Chondrocyte (in vitro differentiated cells): ENCODE results near the gene ADAM8. TPM values are rescaled to one million over a fixed set of nuclear protein-coding genes. Genes with fewer than 3 reads are reported as not detected.

Source experiments
- DNase-seq: peaks from one replicate; pipeline ENCODE4 v3.0.0; 2021; ENCODE audit warnings: mixed read lengths, low spot score
- H3K27ac Mint-ChIP-seq: one replicate; pipeline ENCODE4 v1.8.0; 2021; ENCODE audit warnings: mild to moderate bottlenecking, moderate library complexity, mixed read lengths; ENCODE audit not compliant: unreplicated experiment
- H3K27me3 Mint-ChIP-seq: 2 replicates; pipeline ENCODE4 v1.8.0; 2021; ENCODE audit warnings: low read depth, mixed read lengths
- H3K36me3 Mint-ChIP-seq: 2 replicates; pipeline ENCODE4 v1.8.0; 2021; ENCODE audit warnings: low read depth, mixed read lengths
- H3K4me1 Mint-ChIP-seq: 2 replicates; pipeline ENCODE4 v1.8.0; 2021; ENCODE audit warnings: low read depth, mild to moderate bottlenecking, mixed read lengths
- H3K4me3 Mint-ChIP-seq: one replicate; pipeline ENCODE4 v1.8.0; 2021; ENCODE audit warnings: mild to moderate bottlenecking, moderate library complexity, mixed read lengths; ENCODE audit not compliant: unreplicated experiment
- H3K9me3 Mint-ChIP-seq: 2 replicates; pipeline ENCODE4 v1.8.0; 2021; ENCODE audit warnings: low read depth, mixed read lengths
- total RNA-seq: library from RNA; stranded (reverse); gene quantifications from 3 replicates; pipeline ENCODE4 v1.2.1, GENCODE V29; 2021
- TF ChIP-seq, protein P1 (sequence below): fragments of 200-600 bp; sonication (generic); IDR thresholded peaks from 2 replicates; pipeline ENCODE4 v1.5.0; 2021; ENCODE audit warnings: antibody characterized with exemption, mild to moderate bottlenecking, moderate library complexity

Gene ADAM8
- total RNA-seq, 1 donor from 2014 or later, result 1.3 TPM

DNA sequence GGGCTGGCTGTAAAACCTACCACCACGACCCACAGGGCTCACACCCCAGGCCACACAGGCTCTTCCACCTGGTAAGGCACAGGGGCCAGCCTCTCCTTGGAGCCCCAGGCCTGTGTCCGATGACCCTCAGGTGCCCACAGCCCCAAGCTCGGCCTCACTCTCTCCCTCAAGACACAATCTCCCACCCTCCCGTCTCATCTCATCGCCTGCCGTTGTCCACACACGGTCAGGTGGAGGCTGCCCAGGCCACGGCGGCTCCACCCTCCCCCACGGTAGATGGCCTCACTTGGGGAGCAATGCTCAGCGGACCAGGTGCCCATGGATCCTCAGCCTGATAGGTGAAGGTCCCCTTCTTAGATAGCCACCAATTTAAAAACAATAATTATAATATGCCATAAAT lies 55.3 kb downstream of the ADAM8 start:
- TF ChIP-seq, protein P1, sequence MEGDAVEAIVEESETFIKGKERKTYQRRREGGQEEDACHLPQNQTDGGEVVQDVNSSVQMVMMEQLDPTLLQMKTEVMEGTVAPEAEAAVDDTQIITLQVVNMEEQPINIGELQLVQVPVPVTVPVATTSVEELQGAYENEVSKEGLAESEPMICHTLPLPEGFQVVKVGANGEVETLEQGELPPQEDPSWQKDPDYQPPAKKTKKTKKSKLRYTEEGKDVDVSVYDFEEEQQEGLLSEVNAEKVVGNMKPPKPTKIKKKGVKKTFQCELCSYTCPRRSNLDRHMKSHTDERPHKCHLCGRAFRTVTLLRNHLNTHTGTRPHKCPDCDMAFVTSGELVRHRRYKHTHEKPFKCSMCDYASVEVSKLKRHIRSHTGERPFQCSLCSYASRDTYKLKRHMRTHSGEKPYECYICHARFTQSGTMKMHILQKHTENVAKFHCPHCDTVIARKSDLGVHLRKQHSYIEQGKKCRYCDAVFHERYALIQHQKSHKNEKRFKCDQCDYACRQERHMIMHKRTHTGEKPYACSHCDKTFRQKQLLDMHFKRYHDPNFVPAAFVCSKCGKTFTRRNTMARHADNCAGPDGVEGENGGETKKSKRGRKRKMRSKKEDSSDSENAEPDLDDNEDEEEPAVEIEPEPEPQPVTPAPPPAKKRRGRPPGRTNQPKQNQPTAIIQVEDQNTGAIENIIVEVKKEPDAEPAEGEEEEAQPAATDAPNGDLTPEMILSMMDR, result no peak
- no peaks in the 10 kb centered on the region for H3K36me3 Mint-ChIP-seq
- no peak for DNase-seq
- no peak overlapping the region for H3K4me3 Mint-ChIP-seq
- peaks cover 9% of the 10 kb centered on the region for H3K4me1 Mint-ChIP-seq
- H3K27ac Mint-ChIP-seq, result no peak overlapping the region
- peaks cover 41% of the 10 kb centered on the region for H3K27me3 Mint-ChIP-seq
- H3K9me3 Mint-ChIP-seq, result no peaks in the 10 kb centered on the region

DNA sequence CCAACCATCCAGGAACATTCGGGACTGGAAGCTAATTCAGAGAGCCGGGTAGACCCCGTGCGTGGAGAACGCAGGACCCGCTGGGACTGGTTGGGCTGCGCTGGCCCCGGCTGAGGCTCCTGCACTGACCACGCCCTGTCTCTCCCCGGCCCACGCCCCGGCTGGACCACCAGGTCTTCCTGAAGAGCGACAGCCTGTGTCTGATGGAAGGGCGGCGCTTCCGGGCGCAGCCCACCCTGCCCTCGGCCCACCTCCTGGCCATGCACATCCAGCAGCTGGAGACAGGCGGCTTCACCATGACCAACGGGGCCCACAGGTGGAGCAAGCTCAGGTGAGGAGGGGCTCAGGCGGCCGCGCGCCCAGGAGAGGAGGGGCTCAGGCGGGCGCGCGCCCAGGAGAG lies 56.9 kb downstream of the ADAM8 start:
- H3K27ac Mint-ChIP-seq, result no peak overlapping the region
- H3K27me3 Mint-ChIP-seq, result peaks cover 41% of the 10 kb centered on the region
- DNase-seq, result no peak
- no peaks in the 10 kb centered on the region for H3K9me3 Mint-ChIP-seq
- no peaks in the 10 kb centered on the region for H3K4me1 Mint-ChIP-seq
- no peaks in the 10 kb centered on the region for H3K36me3 Mint-ChIP-seq
- TF ChIP-seq, protein P1, result no peak
- H3K4me3 Mint-ChIP-seq, result no peak overlapping the region

DNA sequence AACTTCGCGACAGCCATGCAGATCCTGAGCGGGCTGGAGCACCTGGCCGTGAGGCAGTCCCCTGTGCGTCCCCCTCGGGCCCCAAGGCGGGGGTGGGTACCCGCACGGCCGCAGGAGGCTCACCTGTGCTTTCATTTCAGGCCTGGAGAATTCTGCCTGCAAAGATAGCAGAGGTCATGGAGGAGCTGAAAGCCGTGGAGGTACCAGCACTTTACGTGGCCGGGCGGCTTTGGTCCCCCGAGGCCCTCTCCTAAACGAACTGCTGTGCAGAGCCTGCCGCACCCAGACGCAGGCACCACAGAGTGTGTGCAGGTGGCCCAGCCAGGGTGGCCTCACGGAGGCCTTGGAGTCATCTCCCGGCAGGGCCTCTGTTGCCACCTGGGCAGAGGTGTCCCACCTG lies 57.8 kb downstream of the ADAM8 start:
- TF ChIP-seq, protein P1, result no peak
- Mint-ChIP-seq H3K36me3 (no peaks in the 10 kb centered on the region), H3K9me3 (no peaks in the 10 kb centered on the region), H3K4me1 (no peaks in the 10 kb centered on the region), H3K4me3 (no peak overlapping the region), H3K27ac (no peak overlapping the region), H3K27me3 (peaks cover 34% of the 10 kb centered on the region)
- DNase-seq, result no peak

DNA sequence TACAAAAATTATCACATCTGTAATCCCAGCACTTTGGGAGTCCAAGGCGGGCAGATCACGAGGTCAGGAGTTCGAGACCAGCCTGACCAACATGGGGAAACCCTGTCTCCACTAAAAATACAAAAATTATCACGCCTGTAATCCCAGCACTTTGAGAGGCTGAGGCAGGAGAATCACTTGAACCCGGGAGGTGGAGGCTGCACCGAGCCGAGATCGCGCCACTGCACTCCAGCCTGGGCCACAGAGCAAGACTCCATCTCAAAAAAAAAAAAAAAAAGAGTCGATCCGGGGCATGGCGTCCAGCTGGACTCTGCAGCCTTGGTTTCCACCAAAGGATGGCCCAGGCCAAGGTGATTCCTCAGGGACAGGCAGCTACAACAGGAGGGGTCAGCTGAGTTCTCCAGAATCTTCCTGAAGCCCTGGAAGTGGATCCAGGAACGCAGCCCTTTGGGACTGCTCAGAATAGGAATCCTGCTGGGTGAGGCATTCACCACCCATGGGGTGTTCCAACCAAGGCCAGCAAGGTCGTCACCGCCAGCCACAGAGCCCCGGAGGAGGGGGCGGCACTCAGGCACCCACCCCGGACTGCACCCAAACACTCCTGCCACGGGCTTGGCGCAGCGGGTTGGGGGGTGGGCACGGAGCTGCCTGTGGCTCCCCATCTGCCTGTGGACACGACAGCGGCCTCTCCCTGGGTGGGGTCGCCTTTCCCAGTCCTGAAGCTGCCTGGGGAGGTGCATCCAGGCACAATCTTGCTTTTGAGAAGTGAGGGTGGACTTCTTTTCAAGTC lies 58.7 kb downstream of the ADAM8 start:
- TF ChIP-seq, protein P1, result no peak
- H3K27me3 Mint-ChIP-seq, result peaks cover 34% of the 10 kb centered on the region
- H3K4me3 Mint-ChIP-seq, result no peak overlapping the region
- no peaks in the 10 kb centered on the region for H3K9me3 Mint-ChIP-seq
- no peak for DNase-seq
- H3K4me1 Mint-ChIP-seq, result no peaks in the 10 kb centered on the region
- H3K36me3 Mint-ChIP-seq, result no peaks in the 10 kb centered on the region
- no peak overlapping the region for H3K27ac Mint-ChIP-seq

DNA sequence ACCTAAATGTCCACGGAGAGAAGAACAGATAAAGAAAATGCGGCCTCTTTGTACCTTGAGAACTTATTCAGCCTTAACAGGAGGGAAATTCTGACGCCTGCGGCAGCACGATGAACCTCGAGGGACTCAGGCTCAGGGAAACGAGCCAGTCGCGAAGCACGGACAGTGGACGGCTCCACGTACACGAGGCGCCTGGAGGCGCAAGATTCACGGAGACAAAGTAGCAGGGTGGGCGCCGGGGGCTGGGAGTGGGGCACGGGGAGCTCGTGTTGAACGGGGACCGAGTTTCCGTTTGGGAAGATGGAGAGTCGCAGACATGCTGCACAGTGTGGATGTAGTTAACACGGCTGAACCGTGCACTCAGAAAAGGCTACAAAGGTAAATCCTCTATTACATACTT lies 59.9 kb downstream of the ADAM8 start:
- no peak overlapping the region for H3K27ac Mint-ChIP-seq
- TF ChIP-seq, protein P1, result no peak
- DNase-seq, result peak; percentile 66
- H3K36me3 Mint-ChIP-seq, result no peaks in the 10 kb centered on the region
- peaks cover 38% of the 10 kb centered on the region for H3K27me3 Mint-ChIP-seq
- H3K4me3 Mint-ChIP-seq, result no peak overlapping the region
- no peaks in the 10 kb centered on the region for H3K9me3 Mint-ChIP-seq
- H3K4me1 Mint-ChIP-seq, result no peaks in the 10 kb centered on the region
